H1 (cell line): Measurements from ENCODE around the gene NF1.
"Not testable (repeated sequence)": the region's sequence is repeated elsewhere in the genome, so short reads cannot be mapped to it uniquely, and the experiment has no call there.

Source experiments
- ASH2L ChIP-seq: fragments of 200-600, 300-600 bp; sonication (generic); IDR thresholded peaks from one replicate; pipeline ENCODE4 v1.7.1; 2017; ENCODE audit warnings: low read length
- BRCA1 ChIP-seq: IDR thresholded peaks from 2 replicates; pipeline ENCODE4 v1.6.1; 2012; ENCODE audit warnings: low read depth, low read length, improper control_type of control experiment
- CREB1 ChIP-seq: IDR thresholded peaks from 2 replicates; pipeline ENCODE4 v1.6.1; 2012; ENCODE audit warnings: inconsistent platforms
- CTCF ChIP-seq, 3 experiments: IDR thresholded peaks; 1 replicate in 2 of 3; 2 replicates in 1 of 3; pipeline versions ENCODE4 v1.5.1 to v1.6.1; 2011; ENCODE audit warnings: low read length in 3 of 3, mild to moderate bottlenecking in 3 of 3, inconsistent platforms in 2 of 3, low read depth in 1 of 3, moderate library complexity in 1 of 3; ENCODE audit not compliant: insufficient read depth in 1 of 3; ENCODE audit errors: control extremely low read depth in 1 of 3
- EZH2 ChIP-seq: fragments of 200-600 bp; sonication (generic); IDR thresholded peaks from 2 replicates; pipeline ENCODE4 v1.7.1; 2012; ENCODE audit warnings: low read depth, mild to moderate bottlenecking, moderate library complexity, low read length, inconsistent platforms; ENCODE audit not compliant: severe bottlenecking
- GABPA ChIP-seq: IDR thresholded peaks from 2 replicates; pipeline ENCODE4 v1.6.1; 2011; ENCODE audit warnings: mild to moderate bottlenecking, low read length, moderate library complexity, borderline replicate concordance; ENCODE audit not compliant: insufficient read depth
- HDAC2 ChIP-seq, 2 experiments: fragments of 300-600 bp in 1 of 2; sonication (generic) in 1 of 2; IDR thresholded peaks; 2 replicates each; pipeline ENCODE4 v1.6.1; 2011 to 2012; ENCODE audit warnings: low read depth in 2 of 2, low read length in 2 of 2, mild to moderate bottlenecking in 2 of 2, moderate library complexity in 2 of 2, borderline replicate concordance in 1 of 2, inconsistent platforms in 1 of 2
- POLR2AphosphoS5 ChIP-seq: IDR thresholded peaks from 2 replicates; pipeline ENCODE4 v1.6.1; 2011; ENCODE audit warnings: low read depth, low read length
- SIX5 ChIP-seq: IDR thresholded peaks from 2 replicates; pipeline ENCODE4 v1.6.1; 2011; ENCODE audit warnings: mild to moderate bottlenecking, low read depth, low read length
- SRF ChIP-seq: IDR thresholded peaks from 2 replicates; pipeline ENCODE4 v1.6.1; 2011; ENCODE audit warnings: mild to moderate bottlenecking, low read depth, low read length, moderate library complexity
- TAF1 ChIP-seq: IDR thresholded peaks from 2 replicates; pipeline ENCODE4 v1.6.1; 2011; ENCODE audit warnings: mild to moderate bottlenecking, low read depth, low read length
- YY1 ChIP-seq: IDR thresholded peaks from 2 replicates; pipeline ENCODE4 v1.6.1; 2011; ENCODE audit warnings: low read depth, mild to moderate bottlenecking, low read length

GRCh38 chr17:31262923-31263322 lies 168.1 kb downstream of the NF1 start:
- TF ChIP-seq GABPA; SIX5; CTCF (IDR thresholded peaks at IDR 0.05; ENCODE audit: control extremely low read depth in 1 of 3, insufficient read depth in 1 of 3, low read depth in 1 of 3, low read length in 3 of 3); YY1; POLR2AphosphoS5; EZH2; SRF; CREB1; ASH2L; HDAC2 (IDR thresholded peaks at IDR 0.05; ENCODE audit: borderline replicate concordance in 1 of 2, low read depth in 2 of 2, low read length in 2 of 2); BRCA1; TAF1: not testable (repeated sequence)
